ENCODE measurements around the gene ATXN7L1.

GRCh38 chr7:105677817-105678573 lies 198.4 kb downstream of the ATXN7L1 start:
- TF ChIP-seq POLR2A (IDR thresholded peaks at IDR 0.05) (peak; percentile 16), CTCF (IDR thresholded peaks at IDR 0.05) (no peak), EP300 (IDR thresholded peaks at IDR 0.05) (no peak)
